ENCODE measurements around the gene SOCS7.

DNA sequence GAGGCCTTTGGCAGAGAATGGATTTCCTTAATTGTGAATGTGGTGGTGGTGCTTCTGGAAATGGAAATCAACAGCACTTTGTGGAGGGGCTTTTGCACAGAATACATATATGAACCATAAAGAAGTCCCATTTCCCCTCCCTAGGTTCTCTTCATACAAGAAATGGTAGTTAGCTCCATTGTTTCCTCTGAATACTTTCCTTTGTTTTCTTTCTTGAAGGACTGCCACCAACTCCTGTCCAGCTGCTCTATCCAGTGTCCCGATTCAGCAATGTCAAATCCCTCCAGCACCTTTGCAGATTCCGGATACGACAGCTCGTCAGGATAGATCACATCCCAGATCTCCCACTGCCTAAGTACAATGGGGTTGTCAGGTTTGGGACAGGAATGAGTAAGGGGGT lies 43.4 kb downstream of the SOCS7 start:
- TF ChIP-seq, protein P1, sequence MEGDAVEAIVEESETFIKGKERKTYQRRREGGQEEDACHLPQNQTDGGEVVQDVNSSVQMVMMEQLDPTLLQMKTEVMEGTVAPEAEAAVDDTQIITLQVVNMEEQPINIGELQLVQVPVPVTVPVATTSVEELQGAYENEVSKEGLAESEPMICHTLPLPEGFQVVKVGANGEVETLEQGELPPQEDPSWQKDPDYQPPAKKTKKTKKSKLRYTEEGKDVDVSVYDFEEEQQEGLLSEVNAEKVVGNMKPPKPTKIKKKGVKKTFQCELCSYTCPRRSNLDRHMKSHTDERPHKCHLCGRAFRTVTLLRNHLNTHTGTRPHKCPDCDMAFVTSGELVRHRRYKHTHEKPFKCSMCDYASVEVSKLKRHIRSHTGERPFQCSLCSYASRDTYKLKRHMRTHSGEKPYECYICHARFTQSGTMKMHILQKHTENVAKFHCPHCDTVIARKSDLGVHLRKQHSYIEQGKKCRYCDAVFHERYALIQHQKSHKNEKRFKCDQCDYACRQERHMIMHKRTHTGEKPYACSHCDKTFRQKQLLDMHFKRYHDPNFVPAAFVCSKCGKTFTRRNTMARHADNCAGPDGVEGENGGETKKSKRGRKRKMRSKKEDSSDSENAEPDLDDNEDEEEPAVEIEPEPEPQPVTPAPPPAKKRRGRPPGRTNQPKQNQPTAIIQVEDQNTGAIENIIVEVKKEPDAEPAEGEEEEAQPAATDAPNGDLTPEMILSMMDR (IDR thresholded peaks at IDR 0.05) = no peak
- TF ChIP-seq EZH2 (IDR thresholded peaks at IDR 0.05) (no peak), EZH2phosphoT487 (IDR thresholded peaks at IDR 0.05) (no peak)

Measured in neural progenitor cell (in vitro differentiated cells).